A673 (cell line): ENCODE measurements around the gene XIST. TPM values are rescaled to one million over a fixed set of nuclear protein-coding genes. Genes with fewer than 3 reads are reported as not detected.

Source experiments
- BruUV-seq: library from RNA; stranded (reverse); fragments of 400-500 nt; replicated peaks from 2 replicates; lab custom pipeline; 2021; lab: Mats Ljungman, UMichigan
- CTCF ChIA-PET: fragments of 300-600 bp; sonication (Branson Sonifier 250); formaldehyde crosslinking; loops from one replicate; lab custom pipeline; 2022; ENCODE audit warnings: antibody characterized with exemption; lab: Charles Lee
- POLR2A ChIA-PET: fragments of 300-600 bp; sonication (Branson Sonifier 250); formaldehyde crosslinking; loops from one replicate; lab custom pipeline; 2022; ENCODE audit warnings: antibody characterized with exemption; ENCODE audit not compliant: low non-redundant PET; lab: Charles Lee
- DNase-seq: peaks from one replicate; pipeline ENCODE4 v3.0.0-alpha.2; 2015; ENCODE audit warnings: low spot score
- H3K27ac ChIP-seq: fragments of 200-600 bp; sonication (generic); 2 replicates; pipeline ENCODE4 v1.5.1; 2016; ENCODE audit warnings: mixed run types, low read depth, mild to moderate bottlenecking, mixed read lengths, antibody characterized with exemption, low read length; ENCODE audit not compliant: poor library complexity, severe bottlenecking
- H3K27me3 ChIP-seq: fragments of 200-600 bp; sonication (generic); replicated peaks from 2 replicates; pipeline ENCODE4 v1.6.1; 2017; ENCODE audit warnings: mixed run types, low read depth, mild to moderate bottlenecking, mixed read lengths, antibody characterized with exemption, low read length; ENCODE audit not compliant: insufficient read depth, poor library complexity
- H3K36me3 ChIP-seq: fragments of 200-600 bp; sonication (generic); 2 replicates; pipeline ENCODE4 v1.6.1; 2016; ENCODE audit warnings: mixed run types, mild to moderate bottlenecking, mixed read lengths, antibody characterized with exemption, low read length; ENCODE audit not compliant: insufficient read depth, poor library complexity, severe bottlenecking
- H3K4me1 ChIP-seq: fragments of 200-600 bp; sonication (generic); 2 replicates; pipeline ENCODE4 v1.6.1; 2017; ENCODE audit warnings: mixed run types, mild to moderate bottlenecking, mixed read lengths, antibody characterized with exemption, low read length; ENCODE audit not compliant: insufficient read depth, poor library complexity, severe bottlenecking
- H3K4me3 ChIP-seq: fragments of 200-600 bp; sonication (generic); 2 replicates; pipeline ENCODE4 v1.5.1; 2016; ENCODE audit warnings: low read depth, mixed run types, mild to moderate bottlenecking, mixed read lengths, low read length; ENCODE audit not compliant: poor library complexity, severe bottlenecking
- H3K9me3 ChIP-seq: fragments of 200-600 bp; sonication (generic); 2 replicates; pipeline ENCODE4 v1.6.1; 2016; ENCODE audit warnings: mixed run types, low read depth, mild to moderate bottlenecking, mixed read lengths, antibody characterized with exemption, low read length; ENCODE audit not compliant: poor library complexity, severe bottlenecking
- CTCF ChIP-seq: fragments of 300-800, 200-600 bp; sonication (generic); conservative IDR thresholded peaks from 2 replicates; pipeline ENCODE4 v1.5.1; 2017; ENCODE audit warnings: low read depth, mild to moderate bottlenecking, antibody characterized with exemption, low read length, moderate library complexity, mixed read lengths
- EZH2 ChIP-seq: fragments of 200-600 bp; sonication (generic); IDR thresholded peaks from 2 replicates; pipeline ENCODE4 v1.6.1; 2017; ENCODE audit warnings: borderline replicate concordance, low read depth, mild to moderate bottlenecking, mixed read lengths, antibody characterized with exemption, low read length; ENCODE audit not compliant: poor library complexity, severe bottlenecking
- intact Hi-C: fragments of 100-400 bp; cut with micrococcal nuclease; formaldehyde crosslinking; loops from one replicate; pipeline ENCODE4 v1.10.0; 2022; ENCODE audit not compliant: unreplicated experiment
- total RNA-seq: library from RNA; stranded (reverse); gene quantifications from 2 replicates; pipeline ENCODE4 v1.2.3, GENCODE V29; 2021

XIST gene
- total RNA-seq, 1 experiment from 2014 or later: 305 TPM

- H3K9me3 ChIP-seq: no peaks in the 10 kb centered on the region
- BruUV-seq: no TSS peak
- no peak for DNase-seq
- H3K27ac ChIP-seq: no peak overlapping the region
- no peak overlapping the region for H3K4me3 ChIP-seq
- peaks cover 3% of the 10 kb centered on the region for H3K27me3 ChIP-seq
- intact Hi-C loops: no loop called here
- no peaks in the 10 kb centered on the region for H3K4me1 ChIP-seq
- CTCF ChIA-PET: no interaction called here
- POLR2A ChIA-PET: no interaction called here
- H3K36me3 ChIP-seq: peaks cover 62% of the 10 kb centered on the region
- TF ChIP-seq CTCF (no peak), EZH2 (no peak)
Measured at GRCh38 chrX:73834219-73834618, 18.3 kb downstream of the XIST start.

GRCh38 chrX:73832319-73832718, 20.2 kb downstream of the XIST start:
- peaks cover 75% of the 10 kb centered on the region for H3K36me3 ChIP-seq
- CTCF ChIA-PET: no interaction called here

GRCh38 chrX:73831500-73831899, 21.0 kb downstream of the XIST start:
- no peak for DNase-seq
- CTCF ChIA-PET: no interaction called here
- no peaks in the 10 kb centered on the region for H3K9me3 ChIP-seq
- H3K27ac ChIP-seq: no peak overlapping the region
- intact Hi-C loops: no loop called here
- no TSS peak for BruUV-seq
- TF ChIP-seq CTCF: no peak
- TF ChIP-seq EZH2: no peak
- H3K4me1 ChIP-seq: no peaks in the 10 kb centered on the region
- H3K36me3 ChIP-seq: peaks cover 80% of the 10 kb centered on the region
- POLR2A ChIA-PET: no interaction called here
- no peaks in the 10 kb centered on the region for H3K27me3 ChIP-seq
- H3K4me3 ChIP-seq: no peak overlapping the region

More at GRCh38 chrX:73832319-73832718, 20.2 kb downstream of the XIST start:
- Histone ChIP-seq H3K9me3 (no peaks in the 10 kb centered on the region), H3K4me1 (no peaks in the 10 kb centered on the region), H3K27ac (no peak overlapping the region), H3K27me3 (no peaks in the 10 kb centered on the region), H3K4me3 (no peak overlapping the region)
- POLR2A ChIA-PET: no interaction called here
- no TSS peak for BruUV-seq
- intact Hi-C loops: no loop called here
- no peak for DNase-seq
- TF ChIP-seq EZH2 (no peak), CTCF (no peak)
